Raji (cell line): ENCODE data around the gene YPEL4.

Source experiments
- POLR2A ChIP-seq: IDR thresholded peaks from 2 replicates; pipeline ENCODE4 v1.6.1; 2011; ENCODE audit warnings: low read depth, low read length, control low read depth; ENCODE audit not compliant: insufficient read depth

Gene YPEL4

GRCh38 chr11:57639321-57640067 lies 10.2 kb downstream of the YPEL4 start:
- TF ChIP-seq POLR2A, result no peak

GRCh38 chr11:57638811-57639320 lies 10.8 kb downstream of the YPEL4 start:
- no peak for TF ChIP-seq POLR2A

GRCh38 chr11:57638005-57638781 lies 11.5 kb downstream of the YPEL4 start:
- TF ChIP-seq POLR2A, result no peak

GRCh38 chr11:57637626-57638004 lies 12.1 kb downstream of the YPEL4 start:
- no peak for TF ChIP-seq POLR2A

- no peak for TF ChIP-seq POLR2A
Measured at GRCh38 chr11:57635246-57635645, 14.5 kb downstream of the YPEL4 start.

GRCh38 chr11:57634311-57634710 lies 15.4 kb downstream of the YPEL4 start:
- TF ChIP-seq POLR2A, result no peak

GRCh38 chr11:57633394-57634070 lies 16.2 kb downstream of the YPEL4 start:
- TF ChIP-seq POLR2A, result no peak

GRCh38 chr11:57632116-57632515 lies 17.6 kb downstream of the YPEL4 start:
- no peak for TF ChIP-seq POLR2A

GRCh38 chr11:57630171-57630570 lies 19.5 kb downstream of the YPEL4 start:
- TF ChIP-seq POLR2A, result no peak

GRCh38 chr11:57626895-57627294 lies 22.8 kb downstream of the YPEL4 start:
- TF ChIP-seq POLR2A, result no peak

GRCh38 chr11:57624864-57625263 lies 24.8 kb downstream of the YPEL4 start:
- no peak for TF ChIP-seq POLR2A

- no peak for TF ChIP-seq POLR2A
Measured at GRCh38 chr11:57622263-57622662, 27.4 kb downstream of the YPEL4 start.

GRCh38 chr11:57620467-57620866 lies 29.2 kb downstream of the YPEL4 start:
- no peak for TF ChIP-seq POLR2A

- TF ChIP-seq POLR2A, result no peak
Measured at GRCh38 chr11:57619331-57619730, 30.4 kb downstream of the YPEL4 start.

- TF ChIP-seq POLR2A, result no peak
Measured at GRCh38 chr11:57618438-57618837, 31.3 kb downstream of the YPEL4 start.

GRCh38 chr11:57616595-57616994 lies 33.1 kb downstream of the YPEL4 start:
- TF ChIP-seq POLR2A, result no peak
